ENCODE results near the gene GPC5.
A peak's percentile ranks its signal among the peaks of the same experiment; 100 is the strongest.

Gene GPC5

GRCh38 chr13:92054389-92054788, 656.0 kb downstream of the GPC5 start:
- no peak for FAIRE-seq

GRCh38 chr13:92074658-92075057, 676.2 kb downstream of the GPC5 start:
- FAIRE-seq = no peak

- no peak for FAIRE-seq
Observed at GRCh38 chr13:92097337-92097903, 699.0 kb downstream of the GPC5 start.

- no peak for FAIRE-seq
Observed at GRCh38 chr13:92101801-92102200, 703.4 kb downstream of the GPC5 start.

- no peak for FAIRE-seq
Observed at GRCh38 chr13:92103689-92104153, 705.3 kb downstream of the GPC5 start.

- no peak for FAIRE-seq
Observed at GRCh38 chr13:92122186-92122853, 723.9 kb downstream of the GPC5 start.

- FAIRE-seq = no peak
Observed at GRCh38 chr13:92126399-92126798, 728.0 kb downstream of the GPC5 start.

GRCh38 chr13:92135509-92135908, 737.1 kb downstream of the GPC5 start:
- no peak for FAIRE-seq

- no peak for FAIRE-seq
Observed at GRCh38 chr13:92136449-92137155, 738.2 kb downstream of the GPC5 start.

GRCh38 chr13:92137520-92137919, 739.1 kb downstream of the GPC5 start:
- FAIRE-seq = no peak

- FAIRE-seq = no peak
Observed at GRCh38 chr13:92143766-92144165, 745.3 kb downstream of the GPC5 start.

- no peak for FAIRE-seq
Observed at GRCh38 chr13:92150606-92151005, 752.2 kb downstream of the GPC5 start.

- FAIRE-seq = no peak
Observed at GRCh38 chr13:92158346-92158745, 759.9 kb downstream of the GPC5 start.

- FAIRE-seq = no peak
Observed at GRCh38 chr13:92164822-92165221, 766.4 kb downstream of the GPC5 start.

- FAIRE-seq = no peak
Observed at GRCh38 chr13:92172191-92172590, 773.8 kb downstream of the GPC5 start.

GRCh38 chr13:92173254-92173653, 774.8 kb downstream of the GPC5 start:
- no peak for FAIRE-seq

- no peak for FAIRE-seq
Observed at GRCh38 chr13:92175330-92175729, 776.9 kb downstream of the GPC5 start.

GRCh38 chr13:92177966-92178365, 779.5 kb downstream of the GPC5 start:
- FAIRE-seq = no peak

GRCh38 chr13:92179223-92179622, 780.8 kb downstream of the GPC5 start:
- FAIRE-seq = no peak

- FAIRE-seq = peak; percentile 49
Observed at GRCh38 chr13:92187378-92187989, 789.1 kb downstream of the GPC5 start.

- no peak for FAIRE-seq
Observed at GRCh38 chr13:92188574-92188973, 790.2 kb downstream of the GPC5 start.

- no peak for FAIRE-seq
Observed at GRCh38 chr13:92196591-92197256, 798.3 kb downstream of the GPC5 start.

- FAIRE-seq = no peak
Observed at GRCh38 chr13:92197669-92198068, 799.2 kb downstream of the GPC5 start.
